Parathyroid adenoma (tissue), 2 donors: ENCODE results near the gene ELL.

ENCODE experiments used
- H2AFZ ChIP-seq: fragments of 300-600 bp; sonication (generic); one replicate; pipeline ENCODE4 v1.7.0; 2017; ENCODE audit warnings: antibody characterized with exemption, mild to moderate bottlenecking
- H3K27ac ChIP-seq: fragments of 300-600 bp; sonication (generic); one replicate; pipeline ENCODE4 v1.7.0; 2017
- H3K27me3 ChIP-seq: fragments of 300-600 bp; sonication (generic); one replicate; pipeline ENCODE4 v1.7.0; 2017; ENCODE audit warnings: low read length; ENCODE audit not compliant: control insufficient read depth, insufficient read depth
- H3K36me3 ChIP-seq: fragments of 300-600 bp; sonication (generic); one replicate; pipeline ENCODE4 v1.7.0; 2017; ENCODE audit warnings: low read length; ENCODE audit not compliant: control insufficient read depth, insufficient read depth
- H3K4me1 ChIP-seq: fragments of 300-600 bp; sonication (generic); one replicate; pipeline ENCODE4 v1.7.0; 2017; ENCODE audit warnings: control low read depth
- H3K4me2 ChIP-seq: fragments of 300-600 bp; sonication (generic); one replicate; pipeline ENCODE4 v1.7.0; 2017; ENCODE audit warnings: low read length
- H3K4me3 ChIP-seq: fragments of 300-600 bp; sonication (generic); one replicate; pipeline ENCODE4 v1.7.0; 2017; ENCODE audit warnings: low read depth, low read length
- H3K79me2 ChIP-seq: fragments of 300-600 bp; sonication (generic); one replicate; pipeline ENCODE4 v1.7.0; 2017; ENCODE audit warnings: control low read depth
- H3K9ac ChIP-seq: fragments of 300-600 bp; sonication (generic); one replicate; pipeline ENCODE4 v1.7.0; 2017; ENCODE audit warnings: mild to moderate bottlenecking
- H3K9me3 ChIP-seq: fragments of 300-600 bp; sonication (generic); one replicate; pipeline ENCODE4 v1.7.0; 2017; ENCODE audit warnings: low read length; ENCODE audit not compliant: control insufficient read depth
- CTCF ChIP-seq: fragments of 300-600 bp; sonication (generic); IDR thresholded peaks from one replicate; pipeline ENCODE4 v1.7.0; 2017; ENCODE audit warnings: antibody characterized with exemption, mild to moderate bottlenecking
- donor health status: primary hyperparathyroidism.

Gene ELL

GRCh38 chr19:18435842-18436670 is 85.8 kb downstream of the ELL start:
- Histone ChIP-seq H3K4me3 (no peak overlapping the region), H3K27ac (no peak overlapping the region), H2AFZ (no peak overlapping the region), H3K4me1 (peaks cover 19% of the 10 kb centered on the region), H3K4me2 (no peak overlapping the region), H3K79me2 (no peaks in the 10 kb centered on the region), H3K9ac (no peak overlapping the region), H3K36me3 (no peaks in the 10 kb centered on the region), H3K27me3 (no peaks in the 10 kb centered on the region), H3K9me3 (no peaks in the 10 kb centered on the region)
- TF ChIP-seq CTCF = no peak

DNA sequence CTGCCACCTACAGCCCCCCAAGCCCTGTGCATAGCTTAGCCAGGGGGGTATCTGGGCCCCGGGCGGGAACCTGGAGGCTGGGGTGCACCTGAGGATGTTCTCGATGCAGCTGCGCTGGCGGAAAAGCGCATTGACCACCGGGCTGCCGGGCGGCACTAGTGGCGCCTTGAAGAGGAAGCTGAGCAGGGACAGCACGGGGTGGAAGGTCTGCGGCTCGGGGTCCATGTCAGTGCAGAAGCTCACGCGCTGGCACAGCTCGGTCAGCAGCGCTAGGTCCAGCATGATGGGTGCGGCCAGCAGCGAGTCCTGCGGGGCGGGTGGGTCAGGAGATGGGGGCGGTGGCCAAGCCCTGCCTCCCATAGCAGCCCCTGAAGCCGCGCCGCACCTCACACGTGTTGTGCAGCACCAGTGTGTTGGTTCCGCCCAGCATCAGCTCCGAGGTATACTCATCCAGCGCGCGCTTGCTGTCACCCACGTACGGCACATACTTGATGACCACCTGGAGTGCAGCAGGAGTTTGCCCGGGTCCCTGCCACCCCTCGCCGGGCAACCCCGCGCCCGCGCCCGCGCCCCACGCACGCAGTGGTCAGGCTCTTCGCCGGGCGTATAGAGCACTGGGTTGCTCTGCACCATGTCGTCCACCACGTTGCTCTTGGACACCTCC is 86.6 kb downstream of the ELL start:
- no peak for TF ChIP-seq CTCF
- H3K79me2 ChIP-seq = no peaks in the 10 kb centered on the region

DNA sequence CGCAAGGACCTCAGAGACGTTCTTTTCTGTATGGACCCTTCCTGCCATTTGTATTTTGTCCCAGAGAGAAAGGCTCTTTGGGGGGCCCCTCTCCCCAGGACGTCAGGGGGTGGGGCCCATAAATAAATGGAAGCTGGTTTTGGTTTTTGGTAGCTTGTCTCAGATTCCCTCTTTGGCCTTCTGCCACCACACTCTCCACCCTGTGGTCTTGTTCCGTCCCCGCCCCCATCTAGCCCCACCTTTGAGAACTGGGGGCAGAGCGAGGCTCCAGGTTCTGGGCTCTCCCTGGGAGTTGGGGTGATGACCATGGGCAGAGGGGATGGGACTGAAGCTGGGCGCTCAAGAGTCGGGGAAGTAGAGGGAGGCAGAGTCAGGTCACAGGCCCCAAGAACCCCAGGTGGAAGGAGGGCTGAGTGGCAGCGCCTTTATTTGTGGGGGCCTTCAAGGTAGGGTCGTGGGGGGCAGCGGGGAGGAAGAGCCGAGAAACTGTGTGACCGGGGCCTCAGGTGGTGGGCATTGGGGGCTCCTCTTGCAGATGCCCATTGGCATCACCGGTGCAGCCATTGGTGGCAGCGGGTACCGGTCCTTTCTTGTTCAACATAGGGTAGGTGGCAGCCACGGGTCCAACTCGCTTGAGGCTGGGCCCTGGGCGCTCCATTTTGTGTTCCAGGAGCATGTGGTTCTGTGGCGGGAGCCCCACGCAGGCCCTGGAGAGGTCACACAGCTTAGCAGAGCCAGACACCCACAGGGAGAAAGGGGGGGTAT is 87.3 kb downstream of the ELL start:
- H3K4me1 ChIP-seq = peaks cover 22% of the 10 kb centered on the region

More for the DNA sequence above, 86.6 kb downstream of the ELL start:
- H2AFZ ChIP-seq = no peak overlapping the region
- H3K27ac ChIP-seq = no peak overlapping the region
- H3K36me3 ChIP-seq = no peaks in the 10 kb centered on the region
- H3K4me2 ChIP-seq = no peak overlapping the region
- no peak overlapping the region for H3K4me3 ChIP-seq
- H3K9ac ChIP-seq = no peak overlapping the region
- H3K9me3 ChIP-seq = no peaks in the 10 kb centered on the region
- peaks cover 19% of the 10 kb centered on the region for H3K4me1 ChIP-seq
- no peaks in the 10 kb centered on the region for H3K27me3 ChIP-seq

GRCh38 chr19:18433735-18434398 is 88.0 kb downstream of the ELL start:
- peak overlapping the region; percentile 73 for H3K4me2 ChIP-seq
- no peak overlapping the region for H2AFZ ChIP-seq
- no peaks in the 10 kb centered on the region for H3K27me3 ChIP-seq
- H3K79me2 ChIP-seq = peaks cover 7% of the 10 kb centered on the region
- H3K4me1 ChIP-seq = peaks cover 23% of the 10 kb centered on the region
- no peak for TF ChIP-seq CTCF
- no peak overlapping the region for H3K9ac ChIP-seq
- peak overlapping the region; percentile 34 for H3K4me3 ChIP-seq
- no peaks in the 10 kb centered on the region for H3K36me3 ChIP-seq
- peak overlapping the region; percentile 63 for H3K27ac ChIP-seq
- no peaks in the 10 kb centered on the region for H3K9me3 ChIP-seq

More for the DNA sequence above, 87.3 kb downstream of the ELL start:
- Histone ChIP-seq H3K79me2 (peaks cover 5% of the 10 kb centered on the region), H3K27ac (peak overlapping the region; percentile 63), H2AFZ (no peak overlapping the region), H3K36me3 (no peaks in the 10 kb centered on the region), H3K9ac (no peak overlapping the region), H3K9me3 (no peaks in the 10 kb centered on the region), H3K27me3 (no peaks in the 10 kb centered on the region), H3K4me2 (peak overlapping the region; percentile 73), H3K4me3 (peak overlapping the region; percentile 34)
- no peak for TF ChIP-seq CTCF
